Suprapubic skin (tissue), 4 donors: ENCODE results near the gene IPPK.

ENCODE experiments used
- CTCF ChIP-seq, 2 donors: fragments of 200-600 bp in 1 of 2; fragments of 450-650 bp in 1 of 2; sonication (generic) in 1 of 2; IDR thresholded peaks; one replicate each; pipeline ENCODE4 v1.5.1; 2016 to 2019; ENCODE audit warnings: antibody characterized with exemption in 2 of 2, mild to moderate bottlenecking in 1 of 2, moderate library complexity in 1 of 2
- EP300 ChIP-seq: sonication (generic); formaldehyde crosslinking; IDR thresholded peaks from one replicate; pipeline ENCODE4 v1.6.1; 2017; ENCODE audit warnings: antibody characterized with exemption
- POLR2A ChIP-seq, 2 donors: fragments of 450-650 bp; IDR thresholded peaks; one replicate each; pipeline ENCODE4 v1.6.1; 2017; ENCODE audit warnings: antibody characterized with exemption in 2 of 2, mild to moderate bottlenecking in 2 of 2, moderate library complexity in 2 of 2
- POLR2AphosphoS5 ChIP-seq, 3 donors: sonication (generic); formaldehyde crosslinking; IDR thresholded peaks; one replicate each; pipeline ENCODE4 v1.6.1; 2017; ENCODE audit warnings: antibody characterized with exemption in 3 of 3

GRCh38 chr9:92616655-92617111 is 53.2 kb downstream of the IPPK start:
- no peak for TF ChIP-seq EP300
- TF ChIP-seq CTCF (IDR thresholded peaks at IDR 0.05), result no peak
- no peak for TF ChIP-seq POLR2AphosphoS5 (IDR thresholded peaks at IDR 0.05)
- peak in 1 of 2 donors; percentile 36 for TF ChIP-seq POLR2A (IDR thresholded peaks at IDR 0.05)
